Ovary (tissue), 9 donors: ENCODE measurements around the gene STK39. TPM values are rescaled to one million over a fixed set of nuclear protein-coding genes. Genes with fewer than 3 reads are reported as not detected.

ENCODE experiments used
- DNase-seq, 5 donors: peaks; one replicate each; pipeline ENCODE4 v3.0.0-alpha.2; 2019 to 2020
- H3K27ac ChIP-seq, 2 donors: fragments of 200-600 bp; one replicate each; pipeline versions ENCODE4 v1.5.1 to v1.8.0; 2019 to 2022
- H3K27me3 ChIP-seq: fragments of 200-600 bp; one replicate; pipeline ENCODE4 v1.8.0; 2022
- H3K36me3 ChIP-seq: fragments of 200-600 bp; sonication (generic); one replicate; pipeline ENCODE4 v1.5.1; 2019
- H3K4me1 ChIP-seq: one replicate; pipeline ENCODE4 v1.8.1; 2013; ENCODE audit warnings: mild to moderate bottlenecking, moderate library complexity; ENCODE audit not compliant: insufficient read depth
- H3K4me3 ChIP-seq: fragments of 200-600 bp; sonication (generic); one replicate; pipeline ENCODE4 v1.5.1; 2017
- H3K9me3 ChIP-seq, 2 donors: fragments of 200-600 bp in 1 of 2; sonication (generic) in 1 of 2; one replicate each; pipeline versions ENCODE4 v1.5.1 to v1.8.1; 2013 to 2019; ENCODE audit warnings: mild to moderate bottlenecking in 1 of 2, moderate library complexity in 1 of 2
- CTCF ChIP-seq, 3 donors: fragments of 450-650 bp in 2 of 3; fragments of 200-600 bp in 1 of 3; IDR thresholded peaks; one replicate each; pipeline versions ENCODE4 v1.5.1 to v1.8.0; 2016 to 2022; ENCODE audit warnings: antibody characterized with exemption in 3 of 3, mild to moderate bottlenecking in 1 of 3
- EP300 ChIP-seq: sonication (generic); formaldehyde crosslinking; IDR thresholded peaks from one replicate; pipeline ENCODE4 v1.6.1; 2017; ENCODE audit warnings: antibody characterized with exemption
- POLR2A ChIP-seq: fragments of 450-650 bp; IDR thresholded peaks from one replicate; pipeline ENCODE4 v1.6.1; 2017; ENCODE audit warnings: antibody characterized with exemption, mild to moderate bottlenecking, moderate library complexity
- WGBS, 3 donors: extraction: QIAGEN DNeasy Blood & Tissue Kit in 1 of 3; methylation state at CpG; one replicate each; pipeline versions ENCODE4 v1.1.5 to v1.1.7; 2013 to 2017; 5-methylcytosine and 5-hydroxymethylcytosine counted together
- intact Hi-C, 4 donors: fragments of 100-400 bp; cut with DNase I; formaldehyde crosslinking; loops; one replicate each; pipeline versions ENCODE4 v1.11.0 to v1.15.1; 2022 to 2023
- polyA plus RNA-seq, 2 donors: library from polyadenylated mRNA; stranded (reverse); fragments of 200-250 nt in 1 of 2; fragments of 350-450 nt in 1 of 2; fragmentation: Illumina TruSeq in 1 of 2; extraction: RNeasy Lipid Tissue Mini Kit (QIAGEN cat#74804) in 1 of 2; gene quantifications; one replicate each; pipeline ENCODE4 v1.2.3, GENCODE V29; 2013 to 2014
- total RNA-seq, 7 donors: library from RNA; depleted of rRNA in 2 of 7; stranded (reverse); fragments of >200 nt in 2 of 7; fragmentation: NEBNext Ultra II Directional in 3 of 7; extraction: Animal tissue kit (Norgen Biotek cat#: 25700) in 3 of 7; gene quantifications; one replicate each; pipeline versions ENCODE4 v1.1.0 to v1.2.4, GENCODE V29; 2016 to 2023
- donor health status: DM: no; HTN: no; CAD: no; lungs with moderate emphysema.
- donor health status: DM: no; HTN: no; CAD: no.
- donor health status: Bipolar disorder and iron deficiency.
- donor health status: DM: yes; HTN: yes; CAD: no.
- donor health status: DM: no; HTN: no; CAD: no.
- donor health status: DM: yes; HTN: yes; CAD: no.

The STK39 gene
- total and polyA plus RNA-seq, 9 donors: 5.9 to 14.1 (median 10.6) TPM

GRCh38 chr2:168039881-168040280, 207.5 kb downstream of the STK39 start:
- Histone ChIP-seq H3K36me3 (no peaks in the 10 kb centered on the region), H3K4me1 (no peaks in the 10 kb centered on the region), H3K4me3 (no peak overlapping the region), H3K9me3 (no peaks in the 10 kb centered on the region), H3K27me3 (no peaks in the 10 kb centered on the region), H3K27ac (no peak overlapping the region)
- no peak for DNase-seq
- WGBS, 3 donors: 75 to 94% (median 91%) methylated on average over 3 of the region's 3 CpGs
- intact Hi-C loops: no loop called here
- no peak for TF ChIP-seq CTCF (IDR thresholded peaks at IDR 0.05)
- TF ChIP-seq EP300: no peak
- no peak for TF ChIP-seq POLR2A

- Histone ChIP-seq H3K36me3 (no peaks in the 10 kb centered on the region), H3K9me3 (no peaks in the 10 kb centered on the region), H3K27ac (no peak overlapping the region), H3K27me3 (no peaks in the 10 kb centered on the region), H3K4me1 (no peaks in the 10 kb centered on the region), H3K4me3 (no peak overlapping the region)
- no peak for TF ChIP-seq CTCF (IDR thresholded peaks at IDR 0.05)
- TF ChIP-seq EP300: no peak
- TF ChIP-seq POLR2A: no peak
- 91 to 96% (median 96%) methylated on average over 2 of the region's 2 CpGs for WGBS, 3 donors
- no peak for DNase-seq
- intact Hi-C loops: no loop called here
Measured at GRCh38 chr2:168037778-168038177, 209.6 kb downstream of the STK39 start.

- TF ChIP-seq CTCF (IDR thresholded peaks at IDR 0.05): no peak
- no peak for TF ChIP-seq EP300
- TF ChIP-seq POLR2A: no peak
- DNase-seq: no peak
- H3K4me1 ChIP-seq: no peaks in the 10 kb centered on the region
- no peaks in the 10 kb centered on the region for H3K36me3 ChIP-seq
- no peak overlapping the region for H3K4me3 ChIP-seq
- H3K27ac ChIP-seq: no peak overlapping the region
- H3K9me3 ChIP-seq: no peaks in the 10 kb centered on the region
- 90 to 95% (median 91%) methylated on average over 5 of the region's 5 CpGs for WGBS, 3 donors
- intact Hi-C loops: no loop called here
- H3K27me3 ChIP-seq: no peaks in the 10 kb centered on the region
Measured at GRCh38 chr2:168035458-168035857, 211.9 kb downstream of the STK39 start.

GRCh38 chr2:168034616-168035015, 212.8 kb downstream of the STK39 start:
- H3K27ac ChIP-seq: no peak overlapping the region
- TF ChIP-seq POLR2A (no peak), EP300 (no peak), CTCF (IDR thresholded peaks at IDR 0.05) (no peak)
- WGBS, 3 donors: 91 to 95% (median 94%) methylated on average over 5 of the region's 5 CpGs

More at GRCh38 chr2:168034616-168035015, 212.8 kb downstream of the STK39 start:
- no peaks in the 10 kb centered on the region for H3K36me3 ChIP-seq
- no peaks in the 10 kb centered on the region for H3K9me3 ChIP-seq
- no peaks in the 10 kb centered on the region for H3K4me1 ChIP-seq
- intact Hi-C loops: no loop called here
- H3K27me3 ChIP-seq: no peaks in the 10 kb centered on the region
- DNase-seq: no peak
- H3K4me3 ChIP-seq: no peak overlapping the region
